ENCODE measurements around the gene SVEP1. TPM values are rescaled to one million over a fixed set of nuclear protein-coding genes. Genes with fewer than 3 reads are reported as not detected.

The SVEP1 gene
- total and polyA plus RNA-seq, 2 donors (not counting 1 experiment from before 2014, with no cell fraction given), result not detected

GRCh38 chr9:110517483-110517882 is 62.1 kb downstream of the SVEP1 start:
- 92% methylated on average over 3 of the region's 5 CpGs for WGBS (ENCODE audit: insufficient coverage)
- Histone ChIP-seq H3K4me1 (ENCODE audit: control insufficient read depth in 2 of 2, insufficient read depth in 2 of 2, low read length in 2 of 2) (no peaks in the 10 kb centered on the region), H3K9ac (ENCODE audit: low read length) (no peak overlapping the region), H3K9me3 (ENCODE audit: control extremely low read depth in 1 of 3, control insufficient read depth in 2 of 3, insufficient read depth in 1 of 3, low read length in 2 of 3) (no peaks in the 10 kb centered on the region), H3K27ac (ENCODE audit: low read length in 2 of 2) (no peak overlapping the region), H3K36me3 (replicated peaks in 1 of 2; ENCODE audit: control extremely low read depth in 1 of 2, control insufficient read depth in 1 of 2, extremely low read depth in 1 of 2, insufficient read depth in 2 of 2, low read length in 1 of 2) (no peaks in the 10 kb centered on the region), H3K79me2 (ENCODE audit: control insufficient read depth, insufficient read depth, low read length) (no peaks in the 10 kb centered on the region), H3K4me3 (ENCODE audit: control extremely low read depth in 1 of 5, extremely low read depth in 1 of 5, insufficient read depth in 1 of 5, low read depth in 2 of 5, low read length in 4 of 5) (no peak overlapping the region), H4K20me1 (ENCODE audit: control insufficient read depth, insufficient read depth, low read length, poor library complexity, severe bottlenecking) (no peaks in the 10 kb centered on the region), H3K4me2 (replicated peaks; ENCODE audit: low read depth, low read length, poor library complexity, severe bottlenecking) (no peak overlapping the region), H2AFZ (ENCODE audit: insufficient read depth, low read depth, low read length, poor library complexity, severe bottlenecking) (no peak overlapping the region), H3K27me3 (replicated peaks in 1 of 4; ENCODE audit: control extremely low read depth in 1 of 4, control insufficient read depth in 3 of 4, insufficient read depth in 4 of 4, low read length in 3 of 4) (no peaks in the 10 kb centered on the region)
- DNase-seq (no peak), ATAC-seq (ENCODE audit: low read depth) (no peak)
- intact Hi-C loops (cut with micrococcal nuclease), result no loop called here
- ChIA-PET POLR2A (no interaction called here), CTCF (no interaction called here)
- no peak overlapping the region for H3K27ac Mint-ChIP-seq
- no peaks in the 10 kb centered on the region for H3K9me3 Mint-ChIP-seq (ENCODE audit: insufficient read depth)
- H3K4me1 Mint-ChIP-seq, result no peaks in the 10 kb centered on the region
- no peak for TF ChIP-seq EZH2 (IDR thresholded peaks at IDR 0.05; ENCODE audit: borderline replicate concordance, insufficient read depth, low read depth, low read length, poor library complexity, severe bottlenecking)
- TF ChIP-seq CTCF (IDR thresholded peaks at IDR 0.05), result no peak
- no peak overlapping the region for H3K4me3 Mint-ChIP-seq
- H3K27me3 Mint-ChIP-seq, result peaks cover 4% of the 10 kb centered on the region

- DNase-seq (no peak), ATAC-seq (ENCODE audit: low read depth) (no peak)
- no peaks in the 10 kb centered on the region for H3K9me3 ChIP-seq (ENCODE audit: control extremely low read depth in 1 of 3, control insufficient read depth in 2 of 3, insufficient read depth in 1 of 3, low read length in 2 of 3)
- H3K4me3 ChIP-seq (ENCODE audit: control extremely low read depth in 1 of 5, extremely low read depth in 1 of 5, insufficient read depth in 1 of 5, low read depth in 2 of 5, low read length in 4 of 5), result no peak overlapping the region
- TF ChIP-seq CTCF (IDR thresholded peaks at IDR 0.05) (no peak), EZH2 (IDR thresholded peaks at IDR 0.05; ENCODE audit: borderline replicate concordance, insufficient read depth, low read depth, low read length, poor library complexity, severe bottlenecking) (no peak)
- no peaks in the 10 kb centered on the region for H3K4me1 ChIP-seq (ENCODE audit: control insufficient read depth in 2 of 2, insufficient read depth in 2 of 2, low read length in 2 of 2)
- no peaks in the 10 kb centered on the region for H4K20me1 ChIP-seq (ENCODE audit: control insufficient read depth, insufficient read depth, low read length, poor library complexity, severe bottlenecking)
- CTCF ChIA-PET, result no interaction called here
- H3K36me3 ChIP-seq (replicated peaks in 1 of 2; ENCODE audit: control extremely low read depth in 1 of 2, control insufficient read depth in 1 of 2, extremely low read depth in 1 of 2, insufficient read depth in 2 of 2, low read length in 1 of 2), result no peaks in the 10 kb centered on the region
- WGBS (ENCODE audit: insufficient coverage), result no CpG with 5 or more reads among the region's 1 CpG
- H3K27ac ChIP-seq (ENCODE audit: low read length in 2 of 2), result no peak overlapping the region
- no peak overlapping the region for H3K9ac ChIP-seq (ENCODE audit: low read length)
- POLR2A ChIA-PET, result no interaction called here
- peaks cover 9% of the 10 kb centered on the region for H3K27me3 Mint-ChIP-seq
- H3K79me2 ChIP-seq (ENCODE audit: control insufficient read depth, insufficient read depth, low read length), result no peaks in the 10 kb centered on the region
- H2AFZ ChIP-seq (ENCODE audit: insufficient read depth, low read depth, low read length, poor library complexity, severe bottlenecking), result no peak overlapping the region
- H3K4me2 ChIP-seq (replicated peaks; ENCODE audit: low read depth, low read length, poor library complexity, severe bottlenecking), result no peak overlapping the region
- intact Hi-C loops (cut with micrococcal nuclease), result no loop called here
- H3K27ac Mint-ChIP-seq, result no peak overlapping the region
- H3K9me3 Mint-ChIP-seq (ENCODE audit: insufficient read depth), result no peaks in the 10 kb centered on the region
- peaks cover 0 to 5% (median 0%) of the 10 kb centered on the region in 4 experiments for H3K27me3 ChIP-seq (replicated peaks in 1 of 4; ENCODE audit: control extremely low read depth in 1 of 4, control insufficient read depth in 3 of 4, insufficient read depth in 4 of 4, low read length in 3 of 4)
- H3K4me1 Mint-ChIP-seq, result no peaks in the 10 kb centered on the region
- H3K4me3 Mint-ChIP-seq, result no peak overlapping the region
Measured at GRCh38 chr9:110514897-110515296, 64.6 kb downstream of the SVEP1 start.

Measured in B cell (primary cell).